Measurements from ENCODE around the gene PLEKHB1.
A peak's percentile ranks its signal among the peaks of the same experiment; 100 is the strongest.

Gene PLEKHB1, protein sequence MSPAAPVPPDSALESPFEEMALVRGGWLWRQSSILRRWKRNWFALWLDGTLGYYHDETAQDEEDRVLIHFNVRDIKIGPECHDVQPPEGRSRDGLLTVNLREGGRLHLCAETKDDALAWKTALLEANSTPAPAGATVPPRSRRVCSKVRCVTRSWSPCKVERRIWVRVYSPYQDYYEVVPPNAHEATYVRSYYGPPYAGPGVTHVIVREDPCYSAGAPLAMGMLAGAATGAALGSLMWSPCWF

DNA sequence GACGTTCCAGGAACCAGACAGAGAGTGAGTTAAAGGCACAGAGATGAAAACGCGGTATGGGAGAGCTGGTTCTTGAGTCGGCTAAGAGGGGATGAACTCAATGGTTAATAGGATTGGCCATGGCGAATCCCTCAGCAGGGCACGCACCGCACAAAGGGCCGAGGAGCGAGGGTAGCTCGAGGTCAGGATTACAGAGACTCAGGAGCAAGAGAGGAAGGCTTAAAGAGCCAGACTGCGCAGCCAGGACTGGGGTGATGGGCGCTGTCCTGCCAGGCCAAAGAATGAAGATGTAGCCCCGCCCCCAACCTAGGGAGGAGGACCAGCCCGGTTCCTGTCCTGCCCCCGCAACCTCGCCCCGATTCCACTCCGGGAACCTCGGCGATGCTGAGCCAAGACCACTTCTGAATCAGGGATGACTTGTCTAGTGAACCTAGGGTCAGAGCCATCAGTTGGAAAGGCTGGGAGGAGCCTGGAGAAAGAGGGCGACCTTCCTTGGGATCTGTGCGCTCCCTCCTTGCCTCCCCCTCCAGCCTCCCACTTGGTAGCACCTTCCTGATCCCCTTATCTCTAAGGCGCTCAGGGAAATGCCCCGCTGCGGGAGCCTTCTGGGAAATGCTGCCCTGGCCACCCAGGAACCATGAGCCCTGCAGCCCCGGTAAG lies at the start of gene PLEKHB1:
PLEKHB1 (plus strand) TSS at position 610 of the 660 bp plus-strand sequence; CDS start at position 638, 28 bp downstream.
- no peak for DNase-seq (ENCODE audit: low spot score)
- TF ChIP-seq, protein P1, sequence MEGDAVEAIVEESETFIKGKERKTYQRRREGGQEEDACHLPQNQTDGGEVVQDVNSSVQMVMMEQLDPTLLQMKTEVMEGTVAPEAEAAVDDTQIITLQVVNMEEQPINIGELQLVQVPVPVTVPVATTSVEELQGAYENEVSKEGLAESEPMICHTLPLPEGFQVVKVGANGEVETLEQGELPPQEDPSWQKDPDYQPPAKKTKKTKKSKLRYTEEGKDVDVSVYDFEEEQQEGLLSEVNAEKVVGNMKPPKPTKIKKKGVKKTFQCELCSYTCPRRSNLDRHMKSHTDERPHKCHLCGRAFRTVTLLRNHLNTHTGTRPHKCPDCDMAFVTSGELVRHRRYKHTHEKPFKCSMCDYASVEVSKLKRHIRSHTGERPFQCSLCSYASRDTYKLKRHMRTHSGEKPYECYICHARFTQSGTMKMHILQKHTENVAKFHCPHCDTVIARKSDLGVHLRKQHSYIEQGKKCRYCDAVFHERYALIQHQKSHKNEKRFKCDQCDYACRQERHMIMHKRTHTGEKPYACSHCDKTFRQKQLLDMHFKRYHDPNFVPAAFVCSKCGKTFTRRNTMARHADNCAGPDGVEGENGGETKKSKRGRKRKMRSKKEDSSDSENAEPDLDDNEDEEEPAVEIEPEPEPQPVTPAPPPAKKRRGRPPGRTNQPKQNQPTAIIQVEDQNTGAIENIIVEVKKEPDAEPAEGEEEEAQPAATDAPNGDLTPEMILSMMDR (IDR thresholded peaks at IDR 0.05; ENCODE audit: extremely low read depth, missing control alignments) = no peak

DNA sequence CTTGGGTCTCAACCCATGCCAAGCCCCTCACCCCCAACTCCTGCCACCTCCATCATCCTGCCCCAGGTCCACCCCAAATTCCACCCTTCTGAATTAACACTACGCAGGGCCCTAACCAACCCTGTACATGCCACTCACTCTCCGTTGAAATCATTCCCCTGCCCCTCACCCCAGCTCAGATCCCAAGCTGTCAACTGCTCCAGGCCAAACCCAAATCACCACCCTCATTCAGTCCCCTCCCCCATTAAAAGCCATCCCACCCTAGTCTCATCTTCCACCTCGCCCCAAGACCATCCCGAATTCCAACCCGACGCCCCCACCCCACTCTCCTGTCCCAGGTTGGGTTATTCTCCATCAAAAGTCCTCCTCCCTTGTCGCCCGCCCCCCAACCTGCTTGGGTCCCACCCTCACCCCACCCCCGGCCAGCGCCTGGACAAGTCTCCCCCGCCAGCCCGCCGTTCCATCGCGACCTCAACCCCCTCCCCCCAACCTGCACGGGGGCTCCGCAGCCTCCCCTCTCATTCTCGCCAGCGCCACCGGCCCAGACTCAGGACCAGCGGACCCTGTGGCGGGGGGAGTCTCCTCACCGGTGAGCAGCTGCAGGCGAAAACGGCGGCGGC lies 48.9 kb upstream of the PLEKHB1 start:
- TF ChIP-seq, protein P1 (IDR thresholded peaks at IDR 0.05; ENCODE audit: extremely low read depth, missing control alignments) = no peak
- DNase-seq (ENCODE audit: low spot score) = no peak

DNA sequence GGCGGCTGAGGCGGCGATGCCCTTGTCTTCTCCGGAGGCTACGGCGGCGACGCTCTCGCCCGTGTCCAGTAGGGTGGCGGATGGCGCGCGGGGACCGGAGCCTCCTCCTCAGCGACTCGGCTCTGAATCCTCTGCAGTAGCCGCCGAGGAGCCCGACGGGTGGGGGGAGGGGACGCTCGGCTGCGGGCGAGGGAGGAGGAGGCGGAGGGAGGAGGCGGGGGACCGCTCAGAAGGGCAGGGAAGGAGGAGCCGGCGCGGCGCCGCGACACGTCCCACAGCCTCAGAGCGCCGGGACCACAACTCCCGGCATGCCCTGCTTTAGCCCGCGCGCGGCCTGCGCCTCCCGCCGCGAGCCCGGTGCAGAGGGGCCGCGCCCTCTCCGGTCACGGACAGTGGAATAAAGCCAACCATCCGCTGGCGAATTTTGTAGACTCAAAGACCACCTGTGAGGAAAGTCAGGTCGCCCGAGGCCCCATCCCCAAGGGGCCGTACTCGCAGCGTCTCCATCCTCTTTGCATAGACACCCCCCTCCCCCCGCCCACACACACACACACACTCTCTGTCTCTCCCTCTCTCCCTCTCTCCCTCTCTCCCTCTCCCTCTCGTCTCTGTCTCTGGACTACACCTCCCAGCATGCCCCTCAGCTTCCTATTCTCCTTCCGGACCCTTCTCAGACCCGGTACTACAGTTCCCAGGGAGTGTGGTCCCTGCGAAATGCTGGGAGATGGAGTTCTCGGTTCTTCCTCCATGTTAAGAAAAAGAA lies 48.2 kb upstream of the PLEKHB1 start, which contains the start of gene FAM168A:
FAM168A (minus strand) TSS at position 157 of the 763 bp plus-strand sequence. CDS start 129,638 bp downstream, outside the sequence.
- DNase-seq (ENCODE audit: low spot score) = peak; percentile 96
- TF ChIP-seq, protein P1 (IDR thresholded peaks at IDR 0.05; ENCODE audit: extremely low read depth, missing control alignments) = no peak

DNA sequence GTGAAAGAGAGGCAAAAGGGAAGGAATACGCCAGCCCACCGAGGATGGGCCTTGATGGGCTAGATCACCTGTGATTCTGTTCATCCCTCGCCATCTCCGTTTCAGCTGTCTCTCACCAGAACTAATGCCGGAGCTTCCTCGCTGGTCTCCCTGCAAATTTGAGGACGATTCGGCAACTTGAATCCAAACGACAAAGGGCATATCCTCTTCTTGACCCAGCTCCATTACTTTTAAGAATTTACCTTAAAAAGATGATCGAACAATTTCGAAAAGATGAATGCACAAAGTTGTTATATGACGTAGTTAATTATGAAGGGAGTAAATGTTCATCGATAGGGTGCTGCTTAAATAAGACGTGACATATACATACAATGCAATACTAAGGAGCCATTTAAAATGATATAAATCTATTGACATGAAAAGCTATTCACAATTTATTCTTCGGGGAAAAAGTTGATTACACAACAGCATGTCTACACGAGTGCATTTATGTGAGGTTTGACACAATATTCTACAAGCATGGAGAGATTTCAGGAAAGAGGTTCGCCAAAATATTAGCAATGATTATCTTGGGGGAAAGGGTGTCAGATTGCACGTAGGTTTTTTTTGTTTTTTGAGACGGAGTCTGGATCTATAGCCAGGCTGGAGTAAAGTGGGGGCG lies 47.5 kb upstream of the PLEKHB1 start:
- TF ChIP-seq, protein P1 (IDR thresholded peaks at IDR 0.05; ENCODE audit: extremely low read depth, missing control alignments) = no peak

DNA sequence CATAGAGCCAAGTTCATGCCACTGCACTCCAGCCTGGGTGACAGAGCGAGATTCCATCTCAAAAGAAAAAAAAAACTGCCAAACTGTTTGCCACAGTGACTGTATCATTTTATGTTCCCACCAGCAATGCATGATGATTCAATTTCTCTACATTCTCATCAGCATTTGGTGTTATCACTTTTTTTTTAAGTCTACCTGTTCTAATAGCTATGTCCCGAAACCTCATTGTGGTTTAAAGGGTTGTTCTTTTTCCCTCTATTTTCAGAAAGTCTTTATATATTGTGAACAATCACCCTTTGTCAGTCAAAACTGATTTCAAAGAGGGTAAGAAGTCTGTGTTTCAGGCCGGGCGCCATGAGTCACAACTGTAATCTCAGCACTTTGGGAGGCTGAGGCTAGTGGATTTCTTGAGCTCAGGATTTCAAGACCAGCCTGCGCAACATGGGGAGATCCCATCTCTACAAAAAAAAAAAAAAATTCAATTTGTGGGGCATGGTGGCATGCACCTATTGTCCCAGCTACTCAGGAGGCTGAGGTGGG lies 33.7 kb upstream of the PLEKHB1 start:
- TF ChIP-seq, protein P1 (IDR thresholded peaks at IDR 0.05; ENCODE audit: extremely low read depth, missing control alignments) = no peak
- DNase-seq (ENCODE audit: low spot score) = no peak

More for the DNA sequence above, 47.5 kb upstream of the PLEKHB1 start:
- DNase-seq (ENCODE audit: low spot score) = no peak

DNA sequence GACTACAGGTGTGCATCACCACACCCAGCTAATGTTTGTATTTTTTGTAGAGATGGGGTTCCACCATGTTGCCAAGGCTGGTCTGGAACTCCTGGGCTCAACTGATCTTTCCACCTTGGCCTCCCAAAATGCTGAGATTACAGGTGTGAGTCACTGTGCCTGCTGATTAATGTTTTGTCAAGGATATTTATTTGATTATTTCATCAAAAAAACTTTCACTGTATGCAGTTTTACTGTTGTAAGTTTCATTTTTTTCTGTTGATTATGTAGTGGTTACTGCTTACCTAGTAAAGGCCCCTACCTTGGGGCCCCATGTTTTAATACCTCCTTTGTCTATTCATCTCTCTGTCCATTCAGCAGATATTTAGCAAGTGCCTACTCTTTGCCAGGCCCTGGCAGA lies 31.8 kb upstream of the PLEKHB1 start:
- TF ChIP-seq, protein P1 (IDR thresholded peaks at IDR 0.05; ENCODE audit: extremely low read depth, missing control alignments) = no peak
- DNase-seq (ENCODE audit: low spot score) = no peak
